Measurements from ENCODE around the gene HADHB. TPM values are rescaled to one million over a fixed set of nuclear protein-coding genes. Genes with fewer than 3 reads are reported as not detected.

The HADHB gene
- total RNA-seq, 1 donor from 2014 or later = 105 TPM

DNA sequence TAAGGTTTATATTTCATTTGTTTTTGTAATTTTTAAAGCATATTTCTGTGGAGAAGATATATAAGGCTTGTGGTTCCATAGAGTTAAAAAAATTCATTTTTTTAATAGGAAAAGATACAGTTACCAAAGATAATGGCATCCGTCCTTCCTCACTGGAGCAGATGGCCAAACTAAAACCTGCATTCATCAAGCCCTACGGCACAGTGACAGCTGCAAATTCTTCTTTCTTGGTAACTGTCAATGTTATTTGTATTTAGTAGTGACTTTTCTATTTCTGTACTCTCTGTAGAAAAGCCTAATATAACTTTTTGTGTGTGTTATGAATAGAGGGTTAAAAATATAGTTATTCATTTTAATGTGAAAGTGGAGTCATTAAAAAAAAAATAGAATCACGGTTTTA is 35.1 kb downstream of the HADHB start:
- Histone ChIP-seq H3K4me3 (ENCODE audit: low read depth, low read length) (no peak overlapping the region), H3K27me3 (ENCODE audit: control insufficient read depth, insufficient read depth, low read length) (no peaks in the 10 kb centered on the region), H3K36me3 (ENCODE audit: control insufficient read depth, insufficient read depth, low read length) (peaks cover 13% of the 10 kb centered on the region)
- TF ChIP-seq CTCF (IDR thresholded peaks at IDR 0.05; ENCODE audit: insufficient read depth, low read length, severe bottlenecking) = no peak
- no peak for FAIRE-seq
- DNase-seq (ENCODE audit: low read depth) = no peak

GRCh38 chr2:26281226-26281625 is 36.5 kb downstream of the HADHB start:
- TF ChIP-seq CTCF (IDR thresholded peaks at IDR 0.05; ENCODE audit: insufficient read depth, low read length, severe bottlenecking) = no peak
- no peaks in the 10 kb centered on the region for H3K27me3 ChIP-seq (ENCODE audit: control insufficient read depth, insufficient read depth, low read length)
- DNase-seq (ENCODE audit: low read depth) (peak; percentile 82), FAIRE-seq (no peak)
- peaks cover 19% of the 10 kb centered on the region for H3K36me3 ChIP-seq (ENCODE audit: control insufficient read depth, insufficient read depth, low read length)
- no peak overlapping the region for H3K4me3 ChIP-seq (ENCODE audit: low read depth, low read length)

GRCh38 chr2:26283606-26284005 is 38.9 kb downstream of the HADHB start:
- H3K36me3 ChIP-seq (ENCODE audit: control insufficient read depth, insufficient read depth, low read length) = peaks cover 14% of the 10 kb centered on the region
- DNase-seq (ENCODE audit: low read depth) (no peak), FAIRE-seq (no peak)
- no peak overlapping the region for H3K4me3 ChIP-seq (ENCODE audit: low read depth, low read length)
- no peak for TF ChIP-seq CTCF (IDR thresholded peaks at IDR 0.05; ENCODE audit: insufficient read depth, low read length, severe bottlenecking)
- no peaks in the 10 kb centered on the region for H3K27me3 ChIP-seq (ENCODE audit: control insufficient read depth, insufficient read depth, low read length)

DNA sequence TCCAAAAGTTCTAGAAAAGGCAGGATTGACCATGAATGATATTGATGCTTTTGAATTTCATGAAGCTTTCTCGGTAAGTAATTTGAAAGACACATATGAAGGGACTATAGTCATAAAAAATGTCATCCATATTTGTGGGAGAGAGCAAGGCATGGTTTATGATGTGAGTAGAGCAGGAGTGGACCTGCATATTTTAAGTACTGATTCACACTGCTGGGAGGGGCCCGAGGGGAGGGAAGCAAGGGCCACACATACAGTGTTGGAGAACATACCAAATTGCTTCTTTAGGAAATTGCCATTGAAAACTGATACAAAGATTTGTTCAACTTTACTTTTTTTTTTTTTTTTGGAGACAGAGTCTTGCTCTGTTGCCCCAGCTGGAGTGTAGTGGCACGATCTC is 39.4 kb downstream of the HADHB start:
- Histone ChIP-seq H3K27me3 (ENCODE audit: control insufficient read depth, insufficient read depth, low read length) (no peaks in the 10 kb centered on the region), H3K4me3 (ENCODE audit: low read depth, low read length) (no peak overlapping the region), H3K36me3 (ENCODE audit: control insufficient read depth, insufficient read depth, low read length) (peaks cover 11% of the 10 kb centered on the region)
- no peak for FAIRE-seq
- peak; percentile 75 for DNase-seq (ENCODE audit: low read depth)
- no peak for TF ChIP-seq CTCF (IDR thresholded peaks at IDR 0.05; ENCODE audit: insufficient read depth, low read length, severe bottlenecking)

GRCh38 chr2:26285931-26286330 is 41.2 kb downstream of the HADHB start:
- H3K4me3 ChIP-seq (ENCODE audit: low read depth, low read length) = no peak overlapping the region
- no peaks in the 10 kb centered on the region for H3K27me3 ChIP-seq (ENCODE audit: control insufficient read depth, insufficient read depth, low read length)
- no peak for FAIRE-seq
- peaks cover 9% of the 10 kb centered on the region for H3K36me3 ChIP-seq (ENCODE audit: control insufficient read depth, insufficient read depth, low read length)
- no peak for TF ChIP-seq CTCF (IDR thresholded peaks at IDR 0.05; ENCODE audit: insufficient read depth, low read length, severe bottlenecking)
- DNase-seq (ENCODE audit: low read depth) = no peak

DNA sequence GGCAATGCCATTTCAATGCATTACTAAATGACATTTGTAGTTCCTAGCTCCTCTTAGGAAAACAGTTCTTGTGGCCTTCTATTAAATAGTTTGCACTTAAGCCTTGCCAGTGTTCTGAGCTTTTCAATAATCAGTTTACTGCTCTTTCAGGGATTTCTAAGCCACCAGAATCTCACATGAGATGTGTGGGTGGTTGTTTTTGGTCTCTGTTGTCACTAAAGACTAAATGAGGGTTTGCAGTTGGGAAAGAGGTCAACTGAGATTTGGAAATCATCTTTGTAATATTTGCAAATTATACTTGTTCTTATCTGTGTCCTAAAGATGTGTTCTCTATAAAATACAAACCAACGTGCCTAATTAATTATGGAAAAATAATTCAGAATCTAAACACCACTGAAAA is 45.3 kb downstream of the HADHB start:
- Histone ChIP-seq H3K4me3 (ENCODE audit: low read depth, low read length) (no peak overlapping the region), H3K36me3 (ENCODE audit: control insufficient read depth, insufficient read depth, low read length) (peaks cover 8% of the 10 kb centered on the region), H3K27me3 (ENCODE audit: control insufficient read depth, insufficient read depth, low read length) (no peaks in the 10 kb centered on the region)
- FAIRE-seq (no peak), DNase-seq (ENCODE audit: low read depth) (no peak)
- TF ChIP-seq CTCF (IDR thresholded peaks at IDR 0.05; ENCODE audit: insufficient read depth, low read length, severe bottlenecking) = no peak
